HUES6 (cell line): ENCODE results near the gene RFC3.
A peak's percentile ranks its signal among the peaks of the same experiment; 100 is the strongest.

Source experiments
- H3K27ac ChIP-seq: 2 replicates; pipeline ENCODE4 v1.7.0; 2013; ENCODE audit warnings: low read depth, mild to moderate bottlenecking, low read length, inconsistent platforms
- H3K27me3 ChIP-seq: 2 replicates; pipeline ENCODE4 v1.6.1; 2013; ENCODE audit warnings: low read length; ENCODE audit not compliant: control insufficient read depth, insufficient read depth
- H3K36me3 ChIP-seq: 2 replicates; pipeline ENCODE4 v1.6.1; 2013; ENCODE audit warnings: low read length; ENCODE audit not compliant: control insufficient read depth, insufficient read depth
- H3K4me1 ChIP-seq: 2 replicates; pipeline ENCODE4 v1.6.1; 2013; ENCODE audit warnings: low read length; ENCODE audit not compliant: control insufficient read depth, insufficient read depth
- H3K4me3 ChIP-seq: 2 replicates; pipeline ENCODE4 v1.5.1; 2013; ENCODE audit warnings: low read depth, low read length
- H3K9ac ChIP-seq: one replicate; pipeline ENCODE4 v1.6.1; 2013; ENCODE audit warnings: mild to moderate bottlenecking, low read length
- H3K9me3 ChIP-seq: 2 replicates; pipeline ENCODE4 v1.6.1; 2013; ENCODE audit warnings: low read depth, low read length; ENCODE audit not compliant: control insufficient read depth, insufficient read depth

Gene RFC3

GRCh38 chr13:33815011-33815550 lies 2.9 kb upstream of the RFC3 start:
- Histone ChIP-seq H3K36me3 (peaks cover 4% of the 10 kb centered on the region; the same call in 1 of the 2 replicates), H3K9me3 (no peaks in the 10 kb centered on the region), H3K27ac (no peak overlapping the region), H3K4me3 (no peak overlapping the region), H3K4me1 (0 out of 2 replicates have a peak, but pooled peaks cover 4% of the 10 kb centered on the region), H3K27me3 (no peaks in the 10 kb centered on the region; the same call in 1 of the 2 replicates), H3K9ac (no peak overlapping the region)

GRCh38 chr13:33816912-33817311 lies 1.0 kb upstream of the RFC3 start:
- H3K4me3 ChIP-seq, result no peak overlapping the region
- H3K9ac ChIP-seq, result no peak overlapping the region
- peaks cover 19% of the 10 kb centered on the region for H3K36me3 ChIP-seq
- 0 out of 2 replicates have a peak, but pooled peaks cover 4% of the 10 kb centered on the region for H3K4me1 ChIP-seq
- H3K9me3 ChIP-seq, result no peaks in the 10 kb centered on the region
- no peaks in the 10 kb centered on the region; the same call in 1 of the 2 replicates for H3K27me3 ChIP-seq
- no peak overlapping the region for H3K27ac ChIP-seq

GRCh38 chr13:33817513-33817900 lies 442 bp upstream of the RFC3 start:
- H3K9me3 ChIP-seq, result no peaks in the 10 kb centered on the region
- H3K27ac ChIP-seq, result peak overlapping the region; percentile 91; the same call in 1 of the 2 replicates

GRCh38 chr13:33825083-33825482 lies 7.1 kb downstream of the RFC3 start:
- H3K27ac ChIP-seq, result no peak overlapping the region
- no peaks in the 10 kb centered on the region for H3K9me3 ChIP-seq
- H3K36me3 ChIP-seq, result peaks cover 93% of the 10 kb centered on the region
- H3K9ac ChIP-seq, result no peak overlapping the region
- no peaks in the 10 kb centered on the region for H3K4me1 ChIP-seq
- H3K4me3 ChIP-seq, result no peak overlapping the region
- no peaks in the 10 kb centered on the region for H3K27me3 ChIP-seq

More at GRCh38 chr13:33817513-33817900, 442 bp upstream of the RFC3 start:
- peaks cover 25% of the 10 kb centered on the region for H3K36me3 ChIP-seq
- no peaks in the 10 kb centered on the region; the same call in 1 of the 2 replicates for H3K27me3 ChIP-seq
- peak overlapping the region; percentile 95 for H3K9ac ChIP-seq
- 0 out of 2 replicates have a peak, but pooled peaks cover 4% of the 10 kb centered on the region for H3K4me1 ChIP-seq
- H3K4me3 ChIP-seq, result peak overlapping the region; percentile 78

- no peak overlapping the region for H3K4me3 ChIP-seq
- H3K9ac ChIP-seq, result no peak overlapping the region
- H3K36me3 ChIP-seq, result peaks cover 95% of the 10 kb centered on the region
- H3K4me1 ChIP-seq, result no peaks in the 10 kb centered on the region
- H3K9me3 ChIP-seq, result no peaks in the 10 kb centered on the region
- no peaks in the 10 kb centered on the region for H3K27me3 ChIP-seq
- H3K27ac ChIP-seq, result no peak overlapping the region
These were observed 9.2 kb downstream of the RFC3 start for GRCh38 chr13:33827139-33827538.

GRCh38 chr13:33828431-33829129 lies 10.6 kb downstream of the RFC3 start:
- Histone ChIP-seq H3K9me3 (no peaks in the 10 kb centered on the region), H3K27me3 (no peaks in the 10 kb centered on the region), H3K27ac (no peak overlapping the region), H3K4me3 (no peak overlapping the region), H3K4me1 (no peaks in the 10 kb centered on the region), H3K36me3 (peaks cover 97% of the 10 kb centered on the region), H3K9ac (no peak overlapping the region)

- no peak overlapping the region for H3K9ac ChIP-seq
These were observed 14.9 kb downstream of the RFC3 start for GRCh38 chr13:33832872-33833271.

GRCh38 chr13:33838647-33839046 lies 20.7 kb downstream of the RFC3 start:
- H3K36me3 ChIP-seq, result peaks cover 71% of the 10 kb centered on the region
- no peaks in the 10 kb centered on the region for H3K27me3 ChIP-seq
- no peak overlapping the region for H3K27ac ChIP-seq
- H3K9ac ChIP-seq, result no peak overlapping the region
- no peaks in the 10 kb centered on the region for H3K9me3 ChIP-seq
- no peak overlapping the region for H3K4me3 ChIP-seq
- H3K4me1 ChIP-seq, result no peaks in the 10 kb centered on the region

More at GRCh38 chr13:33832872-33833271, 14.9 kb downstream of the RFC3 start:
- H3K27ac ChIP-seq, result no peak overlapping the region
- no peak overlapping the region for H3K4me3 ChIP-seq
- no peaks in the 10 kb centered on the region for H3K27me3 ChIP-seq
- H3K36me3 ChIP-seq, result peaks cover 93% of the 10 kb centered on the region
- no peaks in the 10 kb centered on the region for H3K9me3 ChIP-seq
- no peaks in the 10 kb centered on the region for H3K4me1 ChIP-seq

GRCh38 chr13:33840402-33840801 lies 22.5 kb downstream of the RFC3 start:
- Histone ChIP-seq H3K36me3 (peaks cover 59% of the 10 kb centered on the region), H3K4me1 (no peaks in the 10 kb centered on the region), H3K27ac (no peak overlapping the region), H3K4me3 (no peak overlapping the region), H3K27me3 (no peaks in the 10 kb centered on the region), H3K9me3 (no peaks in the 10 kb centered on the region), H3K9ac (no peak overlapping the region)

GRCh38 chr13:33842207-33842606 lies 24.3 kb downstream of the RFC3 start:
- no peaks in the 10 kb centered on the region for H3K4me1 ChIP-seq
- no peak overlapping the region for H3K27ac ChIP-seq
- peaks cover 56% of the 10 kb centered on the region for H3K36me3 ChIP-seq
- no peak overlapping the region for H3K4me3 ChIP-seq
- no peak overlapping the region for H3K9ac ChIP-seq
- H3K27me3 ChIP-seq, result no peaks in the 10 kb centered on the region
- no peaks in the 10 kb centered on the region for H3K9me3 ChIP-seq

- H3K9ac ChIP-seq, result no peak overlapping the region
- no peak overlapping the region for H3K4me3 ChIP-seq
- H3K27ac ChIP-seq, result no peak overlapping the region
- H3K27me3 ChIP-seq, result no peaks in the 10 kb centered on the region
- no peaks in the 10 kb centered on the region for H3K9me3 ChIP-seq
- H3K36me3 ChIP-seq, result peaks cover 60% of the 10 kb centered on the region
- H3K4me1 ChIP-seq, result no peaks in the 10 kb centered on the region
These were observed 25.0 kb downstream of the RFC3 start for GRCh38 chr13:33842986-33843385.
